PC-9 (cell line): ENCODE results near the gene DGKE. TPM values are rescaled to one million over a fixed set of nuclear protein-coding genes. Genes with fewer than 3 reads are reported as not detected.

Experiments used
- BruUV-seq: library from RNA; stranded (reverse); fragments of 400-500 nt; replicated peaks from 2 replicates; lab custom pipeline; 2021; lab: Mats Ljungman, UMichigan
- CTCF ChIA-PET: fragments of 300-600 bp; sonication (Branson Sonifier 250); formaldehyde crosslinking; loops from one replicate; lab custom pipeline; 2022; ENCODE audit warnings: antibody characterized with exemption; lab: Charles Lee
- POLR2A ChIA-PET: fragments of 300-600 bp; sonication (Branson Sonifier 250); formaldehyde crosslinking; loops from one replicate; lab custom pipeline; 2022; ENCODE audit warnings: antibody characterized with exemption; ENCODE audit not compliant: unreplicated experiment; lab: Charles Lee
- DNase-seq, 2 experiments: peaks; one replicate each; pipeline versions ENCODE4 v3.0.0 to v3.0.0-alpha.2; 2015 to 2022; ENCODE audit warnings: mixed read lengths in 1 of 2
- H2AFZ ChIP-seq: fragments of 200-600 bp; sonication (generic); 2 replicates; pipeline ENCODE4 v1.8.1; 2017; ENCODE audit warnings: antibody characterized with exemption
- H3F3A ChIP-seq: fragments of 200-600 bp; sonication (generic); 2 replicates; pipeline ENCODE4 v1.8.1; 2017; ENCODE audit warnings: antibody characterized with exemption, mild to moderate bottlenecking, low read depth; ENCODE audit not compliant: insufficient read depth
- H3K27ac ChIP-seq: fragments of 200-600 bp; sonication (generic); 2 replicates; pipeline ENCODE4 v1.6.1; 2016; ENCODE audit warnings: mixed run types
- H3K27me3 ChIP-seq: fragments of 200-600 bp; sonication (generic); 2 replicates; pipeline ENCODE4 v1.6.1; 2016; ENCODE audit warnings: low read depth, mixed run types; ENCODE audit not compliant: insufficient read depth
- H3K36me3 ChIP-seq: fragments of 200-600 bp; sonication (generic); 2 replicates; pipeline ENCODE4 v1.6.1; 2016; ENCODE audit warnings: low read depth, mixed run types
- H3K4me1 ChIP-seq: fragments of 200-600 bp; sonication (generic); replicated peaks from 2 replicates; pipeline ENCODE4 v1.6.1; 2016; ENCODE audit warnings: mixed run types; ENCODE audit not compliant: insufficient read depth
- H3K4me2 ChIP-seq: fragments of 200-600 bp; sonication (generic); 2 replicates; pipeline ENCODE4 v1.6.1; 2017; ENCODE audit warnings: mixed run types
- H3K4me3 ChIP-seq: fragments of 200-600 bp; sonication (generic); 2 replicates; pipeline ENCODE4 v1.6.1; 2016; ENCODE audit warnings: mixed run types
- H3K79me2 ChIP-seq: fragments of 200-600 bp; sonication (generic); 2 replicates; pipeline ENCODE4 v1.6.1; 2017; ENCODE audit warnings: low read depth, mixed run types
- H3K9me2 ChIP-seq: fragments of 200-600 bp; sonication (generic); 2 replicates; pipeline ENCODE4 v1.8.1; 2017; ENCODE audit warnings: mild to moderate bottlenecking; ENCODE audit not compliant: insufficient read depth
- H3K9me3 ChIP-seq: fragments of 200-600 bp; sonication (generic); 2 replicates; pipeline ENCODE4 v1.8.1; 2016; ENCODE audit warnings: low read depth; ENCODE audit not compliant: insufficient read depth
- H4K20me1 ChIP-seq: fragments of 200-600 bp; sonication (generic); 2 replicates; pipeline ENCODE4 v1.8.1; 2017; ENCODE audit not compliant: insufficient read depth
- EZH2 ChIP-seq: fragments of 200-600 bp; sonication (generic); IDR thresholded peaks from 2 replicates; pipeline ENCODE4 v1.8.0; 2017; ENCODE audit warnings: antibody characterized with exemption, low read depth
- intact Hi-C: fragments of 100-400 bp; cut with micrococcal nuclease; formaldehyde crosslinking; loops from one replicate; pipeline ENCODE4 v1.10.0; 2022; ENCODE audit not compliant: unreplicated experiment
- total RNA-seq: library from RNA; stranded (reverse); gene quantifications from 2 replicates; pipeline ENCODE4 v1.2.3, GENCODE V29; 2021
- TF ChIP-seq, protein P1 (sequence below): fragments of 200-600 bp; sonication (generic); conservative IDR thresholded peaks from 2 replicates; pipeline ENCODE4 v1.6.1; 2017; ENCODE audit warnings: mixed run types, antibody characterized with exemption, mild to moderate bottlenecking, moderate library complexity

The DGKE gene
- total RNA-seq, 1 experiment from 2014 or later, result 11.0 TPM

DNA sequence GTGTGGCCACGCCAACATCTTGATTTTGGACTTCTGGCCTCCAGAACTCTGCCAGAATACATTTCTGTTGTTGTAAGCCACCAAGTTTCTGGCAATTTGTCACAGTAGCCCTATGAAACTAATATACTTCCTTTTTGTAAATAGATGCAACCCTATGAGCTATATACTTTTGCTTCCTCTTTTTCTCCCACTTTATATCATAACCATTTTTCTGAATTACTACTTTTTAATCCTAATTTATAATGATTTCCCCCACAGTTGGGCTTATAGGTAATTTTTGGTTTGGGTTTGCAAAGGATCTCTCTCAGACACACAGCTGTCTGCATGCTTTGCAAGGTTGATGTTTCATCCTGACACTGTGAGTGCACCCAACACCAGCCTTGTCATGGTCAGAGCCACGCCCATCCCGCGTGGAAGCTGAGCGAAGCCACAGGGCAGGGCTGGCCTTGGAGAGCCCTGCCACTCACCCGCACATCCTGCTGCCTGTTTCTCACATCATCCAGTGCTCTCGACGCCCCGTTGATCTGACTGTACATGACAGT lies 74.1 kb downstream of the DGKE start:
- BruUV-seq, result no TSS peak
- peaks cover 16% of the 10 kb centered on the region for H4K20me1 ChIP-seq
- DNase-seq, result no peak
- peaks cover 68% of the 10 kb centered on the region for H3K36me3 ChIP-seq
- H3F3A ChIP-seq, result peaks cover 6% of the 10 kb centered on the region; the same call in 1 of the 2 replicates
- H3K4me3 ChIP-seq, result no peak overlapping the region
- intact Hi-C loops, result no loop called here
- POLR2A ChIA-PET, result interaction anchor here (0.6 kb wide), 1 partner anchor 934 kb away, joined by 3 read pairs; no protein-coding TSS in a partner anchor
- CTCF ChIA-PET, result no interaction called here
- TF ChIP-seq EZH2, result no peak
- TF ChIP-seq, protein P1, sequence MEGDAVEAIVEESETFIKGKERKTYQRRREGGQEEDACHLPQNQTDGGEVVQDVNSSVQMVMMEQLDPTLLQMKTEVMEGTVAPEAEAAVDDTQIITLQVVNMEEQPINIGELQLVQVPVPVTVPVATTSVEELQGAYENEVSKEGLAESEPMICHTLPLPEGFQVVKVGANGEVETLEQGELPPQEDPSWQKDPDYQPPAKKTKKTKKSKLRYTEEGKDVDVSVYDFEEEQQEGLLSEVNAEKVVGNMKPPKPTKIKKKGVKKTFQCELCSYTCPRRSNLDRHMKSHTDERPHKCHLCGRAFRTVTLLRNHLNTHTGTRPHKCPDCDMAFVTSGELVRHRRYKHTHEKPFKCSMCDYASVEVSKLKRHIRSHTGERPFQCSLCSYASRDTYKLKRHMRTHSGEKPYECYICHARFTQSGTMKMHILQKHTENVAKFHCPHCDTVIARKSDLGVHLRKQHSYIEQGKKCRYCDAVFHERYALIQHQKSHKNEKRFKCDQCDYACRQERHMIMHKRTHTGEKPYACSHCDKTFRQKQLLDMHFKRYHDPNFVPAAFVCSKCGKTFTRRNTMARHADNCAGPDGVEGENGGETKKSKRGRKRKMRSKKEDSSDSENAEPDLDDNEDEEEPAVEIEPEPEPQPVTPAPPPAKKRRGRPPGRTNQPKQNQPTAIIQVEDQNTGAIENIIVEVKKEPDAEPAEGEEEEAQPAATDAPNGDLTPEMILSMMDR, result no peak
- no peaks in the 10 kb centered on the region for H3K27me3 ChIP-seq
- H3K9me3 ChIP-seq, result no peaks in the 10 kb centered on the region
- H3K79me2 ChIP-seq, result peaks cover 53% of the 10 kb centered on the region
- peaks cover 25% of the 10 kb centered on the region for H3K4me1 ChIP-seq
- no peak overlapping the region for H3K27ac ChIP-seq
- no peaks in the 10 kb centered on the region for H3K9me2 ChIP-seq
- H3K4me2 ChIP-seq, result no peak overlapping the region
- no peak overlapping the region for H2AFZ ChIP-seq

DNA sequence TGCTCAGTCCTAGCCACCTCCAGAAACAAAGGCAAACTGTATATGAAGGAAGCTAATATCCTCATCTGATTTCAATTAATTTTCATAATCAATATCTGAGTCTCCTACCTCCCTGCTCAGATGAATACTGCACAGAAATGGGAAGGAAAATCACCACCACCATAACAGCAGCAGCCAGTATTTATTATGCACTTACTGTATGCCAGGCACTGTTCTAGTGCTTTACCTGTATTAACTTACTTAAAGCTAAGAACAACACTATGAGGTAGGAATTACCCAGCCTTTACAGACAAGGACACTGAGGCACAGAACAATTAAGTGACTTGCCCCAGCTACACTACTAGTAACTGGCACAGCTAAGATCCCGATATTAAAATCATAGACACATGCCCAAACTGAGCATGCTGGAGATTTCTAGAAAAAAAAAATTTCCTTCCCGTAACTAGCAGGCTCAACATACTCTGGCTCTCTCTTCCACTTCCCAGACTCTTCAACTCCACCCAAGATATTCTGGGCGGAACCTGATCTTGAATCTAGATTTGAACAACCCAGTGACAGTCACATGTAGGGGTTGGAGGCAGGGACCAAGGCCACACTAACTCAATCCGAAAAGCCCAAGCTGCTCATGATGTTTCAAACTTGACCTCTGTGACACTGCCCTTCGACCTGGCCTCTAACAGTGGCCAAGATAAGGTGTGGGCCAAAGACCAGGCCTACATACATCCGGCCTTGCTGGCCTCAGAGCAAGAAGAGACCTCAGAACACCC lies 76.0 kb downstream of the DGKE start:
- TF ChIP-seq EZH2, result no peak
- TF ChIP-seq, protein P1, result no peak
- ChIA-PET POLR2A (no interaction called here), CTCF (interaction anchor here (0.5 kb wide), 1 partner anchor 46 kb away, joined by 5 read pairs; no protein-coding TSS in a partner anchor)
- H2AFZ ChIP-seq, result no peak overlapping the region
- peak overlapping the region; percentile 94 for H3K4me2 ChIP-seq
- peaks cover 49% of the 10 kb centered on the region for H3K36me3 ChIP-seq
- peaks cover 28% of the 10 kb centered on the region for H3K4me1 ChIP-seq
- no peak for DNase-seq
- H3F3A ChIP-seq, result peaks cover 11% of the 10 kb centered on the region
- intact Hi-C loops, result loop anchor here (5.0 kb wide), 1 partner anchor 123 kb away; no protein-coding TSS in a partner anchor
- peaks cover 9% of the 10 kb centered on the region for H4K20me1 ChIP-seq
- no peak overlapping the region for H3K4me3 ChIP-seq
- H3K9me2 ChIP-seq, result no peaks in the 10 kb centered on the region
- H3K9me3 ChIP-seq, result no peaks in the 10 kb centered on the region
- H3K27me3 ChIP-seq, result no peaks in the 10 kb centered on the region
- peaks cover 70% of the 10 kb centered on the region for H3K79me2 ChIP-seq
- BruUV-seq, result no TSS peak
- no peak overlapping the region for H3K27ac ChIP-seq

DNA sequence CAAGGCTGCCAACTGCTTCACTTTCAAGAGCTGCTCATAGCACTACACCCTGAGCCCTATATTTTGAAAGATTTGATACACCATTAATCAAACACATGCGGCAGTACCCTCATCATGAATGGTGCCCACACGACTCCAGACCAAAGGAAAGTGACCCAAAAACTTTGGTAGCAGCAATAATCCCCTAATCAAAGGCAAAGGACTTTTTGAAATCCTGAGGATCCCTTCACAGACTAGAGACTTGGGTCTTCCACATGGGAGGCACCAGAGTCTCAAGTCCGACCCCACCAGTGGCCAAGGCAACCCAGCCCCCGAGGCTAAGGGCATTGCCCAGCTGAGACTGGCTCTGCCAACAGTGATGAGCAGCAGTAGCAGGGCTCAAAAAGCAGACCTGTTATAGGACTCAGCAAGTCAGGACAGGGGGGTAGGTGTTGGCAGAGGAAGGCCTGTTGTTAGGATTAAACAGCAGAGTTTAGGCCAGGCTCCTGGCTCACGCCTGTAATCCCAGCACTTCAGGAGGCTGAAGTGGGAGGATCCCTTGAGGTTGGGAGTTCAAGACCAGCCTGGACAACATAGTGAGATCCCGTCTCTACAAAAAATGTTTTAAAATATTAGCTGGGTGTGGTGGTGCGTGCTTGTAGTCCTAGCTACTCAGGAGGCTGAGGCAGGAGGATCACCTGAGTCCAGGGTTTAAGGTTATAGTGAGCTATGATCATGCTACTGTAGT lies 76.7 kb downstream of the DGKE start:
- Histone ChIP-seq H3K9me2 (no peaks in the 10 kb centered on the region), H3K27me3 (no peaks in the 10 kb centered on the region), H3K4me2 (peak overlapping the region; percentile 94), H3K4me3 (peak overlapping the region; percentile 12; the same call in 1 of the 2 replicates), H4K20me1 (peaks cover 9% of the 10 kb centered on the region), H3K79me2 (peaks cover 71% of the 10 kb centered on the region), H2AFZ (no peak overlapping the region), H3F3A (peaks cover 18% of the 10 kb centered on the region), H3K4me1 (peaks cover 35% of the 10 kb centered on the region), H3K9me3 (no peaks in the 10 kb centered on the region), H3K27ac (no peak overlapping the region), H3K36me3 (peaks cover 44% of the 10 kb centered on the region)
- BruUV-seq, result no TSS peak
- ChIA-PET POLR2A (no interaction called here), CTCF (no interaction called here)
- TF ChIP-seq, protein P1, result no peak
- no peak for DNase-seq
- intact Hi-C loops, result loop anchor here (5.0 kb wide), 1 partner anchor 123 kb away; no protein-coding TSS in a partner anchor
